ENCODE data around the gene ASPDH.

The ASPDH gene

DNA sequence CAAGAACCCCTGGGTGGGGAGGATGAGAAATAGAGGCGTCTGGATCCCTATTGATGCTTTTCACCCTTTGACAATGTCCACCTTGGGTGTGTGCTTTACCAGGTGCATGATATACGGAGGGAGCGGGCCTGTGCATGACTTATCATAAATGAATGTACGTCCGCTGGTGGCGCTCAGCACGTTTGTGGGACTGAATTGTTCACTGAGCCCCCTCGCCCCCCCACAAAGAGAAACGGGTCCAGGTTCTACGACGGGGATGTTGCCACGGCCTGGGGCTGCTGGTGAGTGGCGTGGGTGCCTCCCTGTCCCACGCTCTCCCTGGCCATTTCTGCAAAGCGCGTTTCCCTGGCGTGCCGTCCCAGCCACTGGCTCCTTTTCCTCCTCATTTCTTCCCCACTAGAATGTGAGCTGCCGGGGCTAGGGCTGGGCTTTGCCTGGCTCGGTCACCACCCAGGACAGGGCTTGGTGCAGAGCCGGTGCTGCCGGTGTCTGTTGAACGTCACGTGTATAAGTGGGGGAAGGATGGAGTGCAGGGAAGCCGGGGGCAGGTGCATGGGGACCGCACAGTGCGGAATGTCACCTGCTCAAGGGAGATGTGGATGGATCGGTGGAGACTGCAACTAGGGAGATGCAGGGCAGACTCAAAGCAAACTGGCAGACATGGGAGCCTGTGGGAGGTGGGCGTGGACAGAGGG lies 33.0 kb upstream of the ASPDH start:
- no peak overlapping the region for H3K27ac ChIP-seq
- TF ChIP-seq, protein P1, sequence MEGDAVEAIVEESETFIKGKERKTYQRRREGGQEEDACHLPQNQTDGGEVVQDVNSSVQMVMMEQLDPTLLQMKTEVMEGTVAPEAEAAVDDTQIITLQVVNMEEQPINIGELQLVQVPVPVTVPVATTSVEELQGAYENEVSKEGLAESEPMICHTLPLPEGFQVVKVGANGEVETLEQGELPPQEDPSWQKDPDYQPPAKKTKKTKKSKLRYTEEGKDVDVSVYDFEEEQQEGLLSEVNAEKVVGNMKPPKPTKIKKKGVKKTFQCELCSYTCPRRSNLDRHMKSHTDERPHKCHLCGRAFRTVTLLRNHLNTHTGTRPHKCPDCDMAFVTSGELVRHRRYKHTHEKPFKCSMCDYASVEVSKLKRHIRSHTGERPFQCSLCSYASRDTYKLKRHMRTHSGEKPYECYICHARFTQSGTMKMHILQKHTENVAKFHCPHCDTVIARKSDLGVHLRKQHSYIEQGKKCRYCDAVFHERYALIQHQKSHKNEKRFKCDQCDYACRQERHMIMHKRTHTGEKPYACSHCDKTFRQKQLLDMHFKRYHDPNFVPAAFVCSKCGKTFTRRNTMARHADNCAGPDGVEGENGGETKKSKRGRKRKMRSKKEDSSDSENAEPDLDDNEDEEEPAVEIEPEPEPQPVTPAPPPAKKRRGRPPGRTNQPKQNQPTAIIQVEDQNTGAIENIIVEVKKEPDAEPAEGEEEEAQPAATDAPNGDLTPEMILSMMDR (IDR thresholded peaks at IDR 0.05) = no peak
- TF ChIP-seq ZFX (IDR thresholded peaks at IDR 0.05; ENCODE audit: borderline replicate concordance) = no peak

DNA sequence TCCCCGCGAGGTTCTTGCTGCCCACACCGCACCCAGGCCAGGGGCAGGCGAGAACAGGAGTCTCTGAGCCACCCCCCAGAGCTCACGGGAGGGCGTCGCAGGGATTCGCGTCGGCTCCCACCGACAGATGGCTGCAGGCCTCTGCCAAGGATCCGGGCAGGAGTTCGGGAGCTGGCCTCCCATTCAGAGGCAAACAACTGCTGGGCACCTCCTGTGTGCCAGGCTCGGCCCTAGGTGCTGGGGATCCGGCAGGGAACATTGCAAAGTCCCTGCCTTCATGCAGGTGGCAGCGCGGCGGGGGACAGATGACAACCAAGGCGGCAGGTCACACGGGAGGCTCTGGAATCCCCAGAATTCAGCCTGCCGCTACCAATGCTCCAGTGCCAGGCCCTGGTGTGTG lies 29.2 kb upstream of the ASPDH start:
- H3K27ac ChIP-seq = no peak overlapping the region
- no peak for TF ChIP-seq ZFX (IDR thresholded peaks at IDR 0.05; ENCODE audit: borderline replicate concordance)
- TF ChIP-seq, protein P1 (IDR thresholded peaks at IDR 0.05) = no peak

DNA sequence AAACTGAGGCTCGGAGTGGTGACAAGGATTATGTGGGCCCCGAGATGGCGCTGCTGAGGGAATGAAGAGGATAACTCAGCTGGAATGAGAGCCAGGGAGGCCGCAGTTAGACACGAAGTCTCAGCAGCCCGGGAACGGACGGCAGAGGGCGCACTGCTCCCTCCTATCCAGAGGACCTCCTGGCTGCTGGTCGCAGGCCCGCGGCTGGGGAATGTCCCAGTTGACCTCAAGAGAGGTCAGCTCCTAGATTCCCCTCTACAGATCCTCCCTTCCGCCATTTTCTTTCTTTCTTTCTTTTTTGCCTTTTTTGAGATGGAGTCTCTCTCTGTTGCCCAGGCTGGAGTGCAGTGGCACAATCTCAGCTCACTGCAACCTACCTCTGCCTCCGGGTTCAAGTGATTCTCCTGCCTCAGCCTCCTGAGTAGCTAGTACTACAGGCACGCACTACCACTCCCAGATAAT lies 24.1 kb upstream of the ASPDH start:
- TF ChIP-seq, protein P1 (IDR thresholded peaks at IDR 0.05) = peak; percentile 97
- no peak for TF ChIP-seq ZFX (IDR thresholded peaks at IDR 0.05; ENCODE audit: borderline replicate concordance)

DNA sequence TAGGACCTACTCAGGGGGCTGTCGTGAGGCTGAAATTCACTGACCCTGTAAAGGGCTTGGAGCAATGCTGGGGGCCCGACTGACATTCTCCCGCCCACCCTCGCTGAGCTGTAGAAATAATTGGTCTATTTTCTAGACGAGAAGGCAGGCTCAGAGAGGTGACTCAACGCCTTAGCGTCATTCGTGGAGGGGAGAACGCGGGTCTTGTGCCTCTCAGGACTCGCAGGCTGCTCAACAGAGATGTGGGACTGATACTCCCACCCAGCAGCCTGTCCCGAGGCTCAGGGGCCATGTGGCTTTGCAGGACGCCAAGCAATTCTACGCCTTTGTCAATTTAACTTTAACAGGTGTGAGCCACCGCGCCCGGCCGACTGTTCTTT lies 23.6 kb upstream of the ASPDH start:
- TF ChIP-seq, protein P1 (IDR thresholded peaks at IDR 0.05) = no peak
- TF ChIP-seq ZFX (IDR thresholded peaks at IDR 0.05; ENCODE audit: borderline replicate concordance) = no peak
- no peak overlapping the region for H3K27ac ChIP-seq

More for the DNA sequence above, 24.1 kb upstream of the ASPDH start:
- H3K27ac ChIP-seq = no peak overlapping the region

- H3K27ac ChIP-seq = no peak overlapping the region
Measured at GRCh38 chr19:50536662-50537305, 23.1 kb upstream of the ASPDH start.

DNA sequence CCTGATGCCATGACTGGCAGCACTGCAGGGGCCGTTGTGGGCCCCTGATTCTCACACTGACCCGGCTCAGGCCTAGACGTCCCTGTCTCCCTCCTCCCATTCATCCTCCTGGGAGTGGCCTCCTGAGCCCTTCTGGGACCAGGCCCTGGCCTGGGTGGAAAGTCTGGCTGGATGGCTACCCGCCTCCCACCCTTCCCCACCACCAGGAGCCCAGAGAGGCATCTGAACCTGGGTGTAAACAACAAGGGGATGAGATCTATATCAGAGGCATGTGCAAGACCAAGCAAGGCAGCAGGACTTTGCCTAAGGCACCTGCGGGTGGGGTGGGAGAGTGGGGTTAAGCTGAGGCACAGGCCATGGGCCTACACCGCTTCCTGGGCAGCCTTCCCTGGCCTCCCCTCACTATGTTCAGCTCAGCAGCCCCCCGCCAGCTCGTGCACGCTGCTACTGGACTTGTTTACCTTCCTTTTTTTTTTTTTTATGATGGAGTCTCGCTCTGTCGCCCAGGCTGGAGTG lies 22.0 kb upstream of the ASPDH start:
- no peak for TF ChIP-seq ZFX (IDR thresholded peaks at IDR 0.05; ENCODE audit: borderline replicate concordance)
- TF ChIP-seq, protein P1 (IDR thresholded peaks at IDR 0.05) = no peak
- no peak overlapping the region for H3K27ac ChIP-seq

More at GRCh38 chr19:50536662-50537305, 23.1 kb upstream of the ASPDH start:
- TF ChIP-seq, protein P1 (IDR thresholded peaks at IDR 0.05) = no peak
- no peak for TF ChIP-seq ZFX (IDR thresholded peaks at IDR 0.05; ENCODE audit: borderline replicate concordance)

DNA sequence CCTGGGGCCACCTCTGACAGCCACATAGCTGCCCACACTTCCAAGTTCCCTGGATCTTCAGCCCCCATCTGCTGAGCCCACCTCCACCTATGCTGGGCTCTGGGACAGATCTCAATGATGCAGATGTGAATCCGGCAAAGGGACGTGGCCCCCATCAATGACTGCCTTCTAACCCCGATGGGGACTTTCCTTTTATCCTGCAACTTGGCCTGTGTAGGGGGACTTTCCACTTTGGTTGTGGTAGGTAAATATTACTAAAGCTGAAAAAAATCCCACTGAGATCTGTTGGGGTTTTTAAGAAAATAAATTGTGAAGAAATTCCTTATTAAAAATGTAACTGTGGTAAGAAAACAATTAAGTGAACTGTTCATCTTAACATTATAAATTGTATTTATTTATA lies 20.8 kb upstream of the ASPDH start:
- no peak for TF ChIP-seq ZFX (IDR thresholded peaks at IDR 0.05; ENCODE audit: borderline replicate concordance)
- TF ChIP-seq, protein P1 (IDR thresholded peaks at IDR 0.05) = no peak
- no peak overlapping the region for H3K27ac ChIP-seq

All from 22Rv1 (cell line).